SIG-M5 (cell line): ENCODE measurements around the gene CNKSR3.

Experiments used
- DNase-seq: peaks from one replicate; lab custom pipeline; 2025; lab: John Stamatoyannopoulos, UW

CNKSR3 gene

GRCh38 chr6:154450498-154450897, 60.0 kb downstream of the CNKSR3 start:
- no peak for DNase-seq

- DNase-seq = no peak
Measured at GRCh38 chr6:154448448-154449096, 61.9 kb downstream of the CNKSR3 start.

GRCh38 chr6:154447954-154448353, 62.5 kb downstream of the CNKSR3 start:
- DNase-seq = no peak

- no peak for DNase-seq
Measured at GRCh38 chr6:154446984-154447383, 63.5 kb downstream of the CNKSR3 start.

- no peak for DNase-seq
Measured at GRCh38 chr6:154445417-154445816, 65.1 kb downstream of the CNKSR3 start.

- no peak for DNase-seq
Measured at GRCh38 chr6:154441995-154442310, 68.5 kb downstream of the CNKSR3 start.

- no peak for DNase-seq
Measured at GRCh38 chr6:154440422-154441043, 70.0 kb downstream of the CNKSR3 start.

- no peak for DNase-seq
Measured at GRCh38 chr6:154440022-154440421, 70.5 kb downstream of the CNKSR3 start.

GRCh38 chr6:154438882-154439415, 71.5 kb downstream of the CNKSR3 start:
- DNase-seq = no peak

GRCh38 chr6:154435400-154435945, 75.0 kb downstream of the CNKSR3 start:
- no peak for DNase-seq

GRCh38 chr6:154434662-154435061, 75.8 kb downstream of the CNKSR3 start:
- no peak for DNase-seq

- DNase-seq = no peak
Measured at GRCh38 chr6:154433477-154434241, 76.8 kb downstream of the CNKSR3 start.

GRCh38 chr6:154432533-154433476, 77.7 kb downstream of the CNKSR3 start:
- DNase-seq = no peak

GRCh38 chr6:154430481-154430919, 80.0 kb downstream of the CNKSR3 start:
- no peak for DNase-seq

- DNase-seq = no peak
Measured at GRCh38 chr6:154429711-154430110, 80.8 kb downstream of the CNKSR3 start.

GRCh38 chr6:154428897-154429296, 81.6 kb downstream of the CNKSR3 start:
- DNase-seq = no peak

- no peak for DNase-seq
Measured at GRCh38 chr6:154427446-154427845, 83.0 kb downstream of the CNKSR3 start.

- no peak for DNase-seq
Measured at GRCh38 chr6:154426997-154427396, 83.5 kb downstream of the CNKSR3 start.

- no peak for DNase-seq
Measured at GRCh38 chr6:154425034-154425433, 85.5 kb downstream of the CNKSR3 start.

- peak; percentile 12 for DNase-seq
Measured at GRCh38 chr6:154414021-154414813, 96.3 kb downstream of the CNKSR3 start.
